H7 (cell line): ENCODE data around the gene VSIR. TPM values are rescaled to one million over a fixed set of nuclear protein-coding genes. Genes with fewer than 3 reads are reported as not detected.

ENCODE experiments used
- DNase-seq: peaks from one replicate; pipeline ENCODE4 v3.0.0; 2012
- H3K27me3 ChIP-seq: 2 replicates; pipeline ENCODE4 v1.6.0; 2011; ENCODE audit warnings: mild to moderate bottlenecking, low read length; ENCODE audit not compliant: control insufficient read depth, insufficient read depth
- H3K36me3 ChIP-seq: replicated peaks from 2 replicates; pipeline ENCODE4 v1.5.1; 2011; ENCODE audit warnings: low read length; ENCODE audit not compliant: control insufficient read depth, insufficient read depth
- H3K4me3 ChIP-seq: 2 replicates; pipeline ENCODE4 v1.5.1; 2011; ENCODE audit warnings: low read depth, mild to moderate bottlenecking, control low read depth, low read length, moderate library complexity; ENCODE audit not compliant: insufficient read depth
- total RNA-seq: library from RNA; depleted of rRNA; stranded (reverse); fragments of >200 nt; shearing (Covaris generic); gene quantifications from 2 replicates; pipeline ENCODE4 v1.2.3, GENCODE V29; 2014

The VSIR gene
- total RNA-seq, 1 experiment from 2014 or later: 0.31 TPM

DNA sequence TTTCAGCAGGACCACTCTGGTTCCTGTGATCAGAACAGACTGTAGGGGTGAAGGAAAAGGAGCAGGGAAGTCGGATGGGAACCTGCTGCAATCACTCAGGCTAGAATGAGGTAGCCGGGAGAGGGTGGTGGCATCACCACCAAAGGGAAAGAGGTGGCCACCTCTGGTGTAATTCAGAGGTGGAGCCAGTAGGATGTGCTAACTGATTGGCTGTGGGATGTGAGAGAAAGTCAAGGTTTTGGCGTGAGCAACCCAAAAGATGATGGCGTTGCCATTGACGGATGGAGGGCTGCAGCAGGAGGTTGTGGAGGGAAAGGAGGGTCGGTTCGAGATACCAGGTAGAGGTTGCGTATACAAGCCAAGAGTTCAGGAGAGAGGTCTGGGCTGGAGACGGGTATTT lies 7.4 kb upstream of the VSIR start:
- no peaks in the 10 kb centered on the region for H3K27me3 ChIP-seq
- no peaks in the 10 kb centered on the region for H3K36me3 ChIP-seq
- H3K4me3 ChIP-seq: no peak overlapping the region
- DNase-seq: peak; percentile 82

- H3K27me3 ChIP-seq: no peaks in the 10 kb centered on the region
- no peak overlapping the region for H3K4me3 ChIP-seq
- DNase-seq: no peak
- H3K36me3 ChIP-seq: no peaks in the 10 kb centered on the region
These were observed 6.8 kb upstream of the VSIR start for GRCh38 chr10:71780156-71780555.

- DNase-seq: no peak
- Histone ChIP-seq H3K4me3 (no peak overlapping the region), H3K27me3 (no peaks in the 10 kb centered on the region), H3K36me3 (no peaks in the 10 kb centered on the region)
These were observed 6.3 kb upstream of the VSIR start for GRCh38 chr10:71779641-71780040.

GRCh38 chr10:71778071-71778825 lies 4.9 kb upstream of the VSIR start:
- DNase-seq: no peak
- H3K27me3 ChIP-seq: peaks cover 3% of the 10 kb centered on the region; the same call in 1 of the 2 replicates
- H3K36me3 ChIP-seq: no peaks in the 10 kb centered on the region
- H3K4me3 ChIP-seq: no peak overlapping the region

- Histone ChIP-seq H3K27me3 (peaks cover 12% of the 10 kb centered on the region), H3K36me3 (no peaks in the 10 kb centered on the region)
- DNase-seq: no peak
These were observed 4.1 kb upstream of the VSIR start for GRCh38 chr10:71777213-71777985.

GRCh38 chr10:71776481-71776925 lies 3.2 kb upstream of the VSIR start:
- H3K27me3 ChIP-seq: peaks cover 13% of the 10 kb centered on the region
- H3K36me3 ChIP-seq: no peaks in the 10 kb centered on the region
- H3K4me3 ChIP-seq: no peak overlapping the region
- DNase-seq: no peak

More at GRCh38 chr10:71777213-71777985, 4.1 kb upstream of the VSIR start:
- no peak overlapping the region for H3K4me3 ChIP-seq

DNA sequence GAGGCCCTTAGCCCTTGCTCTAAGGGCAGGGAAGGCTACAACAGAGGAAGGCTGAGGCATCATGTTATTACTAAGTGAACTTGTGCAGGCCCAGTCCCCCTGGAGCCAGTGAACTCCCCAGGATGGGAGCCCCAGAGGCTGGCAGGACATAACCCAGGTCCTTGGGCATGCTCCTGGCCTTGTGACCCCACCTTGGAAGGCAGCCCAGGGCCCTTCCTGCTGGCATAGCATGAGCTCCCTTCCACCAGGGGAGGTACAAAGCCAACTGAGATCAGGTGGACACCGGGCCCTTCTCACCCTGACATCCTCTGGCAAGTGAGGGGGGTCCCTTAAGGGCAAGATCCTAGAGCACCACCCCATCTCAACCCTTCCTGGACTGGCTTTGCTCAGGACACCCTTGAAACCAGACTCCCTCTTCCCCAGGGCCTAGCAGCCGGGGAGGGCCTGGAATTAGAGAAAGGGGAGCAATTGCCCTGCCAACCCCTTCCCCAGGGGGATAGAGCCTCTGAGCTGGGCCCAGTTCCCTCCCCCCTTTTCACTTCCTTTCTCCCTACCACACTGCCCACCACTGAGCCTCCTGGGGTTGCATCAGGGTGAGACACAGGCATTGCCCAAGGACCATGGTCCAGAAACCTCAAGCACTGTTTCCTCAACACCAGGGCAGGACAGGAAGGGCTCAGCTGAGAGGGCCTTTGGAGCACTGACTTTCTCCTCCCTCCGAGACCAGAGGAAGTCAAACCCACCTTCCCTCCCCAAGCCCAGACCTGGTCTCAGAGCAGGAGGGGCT lies 1.8 kb upstream of the VSIR start:
- Histone ChIP-seq H3K4me3 (no peak overlapping the region), H3K36me3 (no peaks in the 10 kb centered on the region), H3K27me3 (peaks cover 13% of the 10 kb centered on the region)
- no peak for DNase-seq

DNA sequence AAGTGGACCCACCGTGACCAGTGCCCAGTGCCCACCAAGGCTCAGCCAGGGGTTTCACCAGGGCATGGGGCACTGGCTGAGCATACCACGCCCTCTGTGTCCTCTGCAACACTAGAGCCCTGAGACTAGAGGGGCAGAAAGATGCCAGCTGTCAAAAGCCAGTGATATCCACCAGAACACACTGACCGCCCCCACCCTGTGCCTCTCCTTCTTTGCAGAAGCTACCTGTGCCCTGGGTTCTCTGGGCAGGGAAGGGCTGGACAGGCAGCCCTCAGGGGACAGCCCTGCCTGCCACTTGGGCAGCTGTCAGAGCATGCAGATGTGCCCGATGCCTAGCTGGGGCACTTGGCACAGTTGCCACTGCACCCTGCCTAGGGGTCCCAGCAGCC lies 494 bp downstream of the VSIR start:
- Histone ChIP-seq H3K27me3 (peaks cover 13% of the 10 kb centered on the region), H3K36me3 (no peaks in the 10 kb centered on the region), H3K4me3 (peak overlapping the region; percentile 54)
- no peak for DNase-seq

DNA sequence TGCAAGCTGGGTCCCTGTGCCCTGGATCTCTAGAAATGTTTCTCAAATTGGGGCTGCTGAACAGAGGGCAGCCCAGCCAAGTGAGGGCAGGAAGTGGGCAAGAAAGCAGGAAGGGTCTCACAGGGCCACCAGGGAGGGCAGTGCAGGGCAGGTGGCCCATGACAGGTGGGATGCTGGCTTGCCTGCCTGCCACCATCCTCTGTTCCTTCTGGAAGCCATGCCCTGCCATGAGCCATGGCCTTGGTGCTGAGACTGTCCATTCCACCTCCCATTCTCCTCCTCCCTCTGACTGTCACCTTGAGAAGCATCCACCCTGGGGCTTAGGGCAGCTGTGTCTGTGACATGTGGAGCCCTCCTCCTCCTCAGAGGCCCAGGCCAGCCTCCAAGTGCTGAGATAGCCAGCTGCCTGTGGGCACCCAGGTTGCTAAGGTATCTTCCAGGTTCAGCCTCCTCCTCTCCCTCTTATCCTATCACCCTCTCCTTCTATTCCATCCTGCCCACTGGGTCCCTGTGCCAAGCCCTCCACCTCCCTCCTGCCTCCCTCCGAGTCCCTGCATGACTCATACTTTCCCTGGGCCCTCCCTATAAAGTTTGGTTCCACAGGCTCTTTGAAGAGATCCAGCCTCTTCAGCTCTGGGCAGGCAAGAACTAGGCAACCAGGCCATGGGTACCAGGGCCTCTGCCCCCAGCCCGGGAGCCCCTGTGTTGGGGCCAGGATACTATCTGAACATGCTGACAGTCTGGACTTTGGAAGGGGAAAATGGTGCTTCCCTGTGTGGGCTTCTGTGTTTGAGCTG lies 1.3 kb downstream of the VSIR start:
- Histone ChIP-seq H3K4me3 (no peak overlapping the region), H3K36me3 (no peaks in the 10 kb centered on the region), H3K27me3 (peaks cover 13% of the 10 kb centered on the region)
- DNase-seq: no peak

DNA sequence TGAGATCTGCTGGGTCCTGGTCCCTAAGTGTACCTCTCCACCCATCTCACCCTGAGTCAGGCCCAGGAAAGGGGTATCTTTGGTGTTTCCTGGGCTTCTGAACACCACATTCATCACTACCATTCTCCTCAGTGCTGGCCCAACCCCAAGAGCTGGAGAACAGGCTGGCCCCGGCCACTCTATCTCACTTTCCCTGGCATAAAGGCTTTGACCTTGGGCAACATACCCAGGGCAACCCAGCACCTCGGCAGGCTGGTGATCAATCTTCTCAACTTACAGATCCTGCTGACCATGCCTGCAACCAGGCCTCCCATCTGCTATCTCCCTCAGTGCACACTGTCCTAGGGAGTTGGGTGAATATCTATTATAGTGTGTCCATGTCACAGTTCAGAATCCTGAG lies 2.1 kb downstream of the VSIR start:
- H3K36me3 ChIP-seq: no peaks in the 10 kb centered on the region
- no peak overlapping the region for H3K4me3 ChIP-seq
- H3K27me3 ChIP-seq: peaks cover 13% of the 10 kb centered on the region
- no peak for DNase-seq

DNA sequence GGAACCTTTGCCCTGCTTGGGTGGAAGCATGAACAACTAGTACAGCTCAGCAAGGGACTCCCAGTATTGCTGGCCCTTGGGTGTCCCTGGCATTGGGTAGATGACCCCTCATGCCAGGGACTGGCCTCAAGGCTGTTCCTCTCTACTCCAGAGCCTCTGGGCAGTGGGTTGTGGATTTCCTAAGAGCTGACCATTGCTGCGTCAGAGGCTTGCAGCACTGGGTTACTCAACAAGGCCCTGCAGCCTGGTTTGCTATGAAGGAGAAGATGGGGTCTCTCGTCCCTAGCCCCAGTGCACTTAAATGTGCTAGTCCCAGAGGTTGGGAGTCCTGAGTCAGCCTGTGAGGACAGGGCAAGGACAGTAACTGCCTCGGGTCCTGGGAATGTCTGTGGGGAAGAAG lies 2.5 kb downstream of the VSIR start:
- H3K4me3 ChIP-seq: no peak overlapping the region
- no peak for DNase-seq
- H3K27me3 ChIP-seq: peaks cover 13% of the 10 kb centered on the region
- H3K36me3 ChIP-seq: no peaks in the 10 kb centered on the region

DNA sequence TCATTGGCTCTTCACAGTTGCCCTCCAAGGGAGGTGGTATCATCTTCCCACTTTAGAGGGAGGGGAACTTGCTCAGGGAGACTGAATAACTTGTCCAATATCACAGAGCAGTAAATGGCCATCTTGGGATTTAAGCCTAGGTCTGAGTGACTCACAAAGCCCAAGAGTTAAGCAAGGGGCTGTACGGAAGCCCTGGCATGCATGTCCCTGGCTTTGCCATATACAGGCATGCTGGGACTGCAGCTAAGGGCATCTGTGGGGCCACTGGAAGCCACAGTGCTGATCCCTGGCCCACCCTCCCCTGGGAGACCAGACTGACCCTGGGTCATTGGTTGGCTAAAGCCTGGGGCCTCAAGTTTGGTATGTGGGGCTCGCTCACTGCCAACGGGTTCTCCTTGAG lies 3.1 kb downstream of the VSIR start:
- peaks cover 13% of the 10 kb centered on the region for H3K27me3 ChIP-seq
- H3K4me3 ChIP-seq: no peak overlapping the region
- no peak for DNase-seq
- no peaks in the 10 kb centered on the region for H3K36me3 ChIP-seq

GRCh38 chr10:71769279-71769823 lies 4.0 kb downstream of the VSIR start:
- H3K4me3 ChIP-seq: no peak overlapping the region
- no peaks in the 10 kb centered on the region for H3K36me3 ChIP-seq
- H3K27me3 ChIP-seq: peaks cover 13% of the 10 kb centered on the region
- DNase-seq: no peak
